ENCODE results near the gene LRRK1.

LRRK1 gene

DNA sequence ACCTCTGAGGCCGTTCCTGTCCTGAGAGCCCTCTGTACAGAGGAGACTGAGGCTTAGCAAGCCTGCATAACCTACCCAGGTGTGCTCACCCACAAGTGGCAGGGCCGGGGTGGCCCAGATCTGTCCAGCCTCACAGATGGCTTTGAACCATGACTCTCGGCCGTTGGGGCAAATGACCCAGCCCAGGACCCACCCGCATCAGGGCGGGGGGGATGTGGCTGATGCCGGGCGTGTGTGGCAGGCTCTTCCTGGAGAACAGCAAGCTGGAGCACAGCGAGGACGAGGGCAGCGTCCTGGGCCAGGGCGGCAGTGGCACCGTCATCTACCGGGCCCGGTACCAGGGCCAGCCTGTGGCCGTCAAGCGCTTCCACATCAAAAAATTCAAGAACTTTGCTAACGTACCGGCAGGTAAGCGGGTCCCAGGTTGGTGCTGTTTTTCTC, 133.5 kb downstream of the LRRK1 start:
- ChIA-PET POLR2A (no interaction called here), CTCF (interaction anchor here (1.0 kb wide), 1 partner anchor 37 kb away, joined by 4 read pairs; no protein-coding TSS in a partner anchor)
- over 99% methylated on average over 20 of the region's 20 CpGs for WGBS (ENCODE audit: insufficient coverage)

DNA sequence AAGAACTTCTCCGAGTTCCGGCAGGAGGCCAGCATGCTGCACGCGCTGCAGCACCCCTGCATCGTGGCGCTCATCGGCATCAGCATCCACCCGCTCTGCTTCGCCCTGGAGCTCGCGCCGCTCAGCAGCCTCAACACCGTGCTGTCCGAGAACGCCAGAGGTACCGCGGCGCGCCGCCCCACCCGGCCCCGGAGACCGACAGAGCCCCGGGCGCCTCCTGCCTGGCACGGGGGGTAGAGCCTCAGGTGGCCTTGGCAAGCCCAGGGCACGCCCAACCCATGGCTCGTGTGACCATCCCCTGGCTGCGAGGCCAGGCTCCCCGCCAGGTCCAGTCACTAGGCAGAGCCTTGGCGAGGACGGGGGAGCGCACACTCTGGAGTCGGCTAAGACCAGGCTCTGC, 134.1 kb downstream of the LRRK1 start:
- no peak for DNase-seq
- ChIA-PET CTCF (interaction anchor here (1.3 kb wide), 1 partner anchor 205 kb away, joined by 4 read pairs; no protein-coding TSS in a partner anchor), POLR2A (no interaction called here)
- no peaks in the 10 kb centered on the region for H3K27me3 ChIP-seq (replicated peaks in 2 of 5; ENCODE audit: control insufficient read depth in 4 of 5, insufficient read depth in 5 of 5, low read length in 4 of 5)
- H3K4me3 ChIP-seq (ENCODE audit: control insufficient read depth in 1 of 7, extremely low read depth in 1 of 7, insufficient read depth in 4 of 7, low read depth in 2 of 7, low read length in 6 of 7) = no peak overlapping the region
- H3K4me1 ChIP-seq (ENCODE audit: control extremely low read depth in 1 of 4, control insufficient read depth in 4 of 4, insufficient read depth in 4 of 4, low read length in 3 of 4) = peaks cover 0 to 2% (median 0%) of the 10 kb centered on the region in 4 experiments
- peaks cover 7 to 96% (median 60%) of the 10 kb centered on the region in 4 experiments for H3K36me3 ChIP-seq (ENCODE audit: control insufficient read depth in 4 of 4, insufficient read depth in 4 of 4, low read length in 3 of 4)
- H3K27ac ChIP-seq (ENCODE audit: insufficient read depth in 1 of 2, low read depth in 1 of 2, low read length in 2 of 2, poor library complexity in 1 of 2, severe bottlenecking in 2 of 2) = no peak overlapping the region
- no peaks in the 10 kb centered on the region for H3K9me3 ChIP-seq (ENCODE audit: control extremely low read depth in 1 of 5, control insufficient read depth in 4 of 5, insufficient read depth in 2 of 5, low read depth in 1 of 5, low read length in 4 of 5)
- WGBS (ENCODE audit: insufficient coverage) = 93% methylated on average over 34 of the region's 34 CpGs

More for the DNA sequence above, 133.5 kb downstream of the LRRK1 start:
- Histone ChIP-seq H3K9me3 (ENCODE audit: control extremely low read depth in 1 of 5, control insufficient read depth in 4 of 5, insufficient read depth in 2 of 5, low read depth in 1 of 5, low read length in 4 of 5) (no peaks in the 10 kb centered on the region), H3K4me1 (ENCODE audit: control extremely low read depth in 1 of 4, control insufficient read depth in 4 of 4, insufficient read depth in 4 of 4, low read length in 3 of 4) (peaks cover 0 to 2% (median 0%) of the 10 kb centered on the region in 4 experiments), H3K27me3 (replicated peaks in 2 of 5; ENCODE audit: control insufficient read depth in 4 of 5, insufficient read depth in 5 of 5, low read length in 4 of 5) (no peaks in the 10 kb centered on the region), H3K27ac (ENCODE audit: insufficient read depth in 1 of 2, low read depth in 1 of 2, low read length in 2 of 2, poor library complexity in 1 of 2, severe bottlenecking in 2 of 2) (no peak overlapping the region), H3K4me3 (ENCODE audit: control insufficient read depth in 1 of 7, extremely low read depth in 1 of 7, insufficient read depth in 4 of 7, low read depth in 2 of 7, low read length in 6 of 7) (no peak overlapping the region), H3K36me3 (ENCODE audit: control insufficient read depth in 4 of 4, insufficient read depth in 4 of 4, low read length in 3 of 4) (peaks cover 5 to 91% (median 55%) of the 10 kb centered on the region in 4 experiments)
- DNase-seq = no peak

DNA sequence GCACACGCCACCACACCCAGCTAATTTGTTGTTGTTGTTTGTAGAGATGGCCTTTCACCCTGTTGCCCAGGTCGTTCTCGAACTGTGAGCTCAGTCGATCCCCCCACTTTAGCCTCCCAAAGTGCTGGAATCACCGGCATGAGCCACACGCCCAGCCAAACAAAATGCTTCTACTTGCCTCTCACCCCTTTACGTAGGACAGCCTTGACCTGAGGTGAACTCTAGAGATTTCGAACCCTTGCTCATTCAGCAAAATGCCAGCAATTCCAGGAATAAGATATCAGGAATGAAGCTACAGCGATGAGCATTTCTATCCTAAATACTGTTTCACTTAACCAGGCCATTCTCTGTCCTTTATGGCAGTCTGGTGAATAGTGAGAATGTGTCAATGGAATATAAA, 135.0 kb downstream of the LRRK1 start:
- H3K4me1 ChIP-seq (ENCODE audit: control extremely low read depth in 1 of 4, control insufficient read depth in 4 of 4, insufficient read depth in 4 of 4, low read length in 3 of 4) = peaks cover 0 to 2% (median 0%) of the 10 kb centered on the region in 4 experiments
- peaks cover 7 to 96% (median 63%) of the 10 kb centered on the region in 4 experiments for H3K36me3 ChIP-seq (ENCODE audit: control insufficient read depth in 4 of 4, insufficient read depth in 4 of 4, low read length in 3 of 4)
- ChIA-PET POLR2A (no interaction called here), CTCF (interaction anchor here (1.3 kb wide), 1 partner anchor 204 kb away, joined by 4 read pairs; no protein-coding TSS in a partner anchor)
- 98% methylated on average over 8 of the region's 9 CpGs for WGBS (ENCODE audit: insufficient coverage)
- H3K4me3 ChIP-seq (ENCODE audit: control insufficient read depth in 1 of 7, extremely low read depth in 1 of 7, insufficient read depth in 4 of 7, low read depth in 2 of 7, low read length in 6 of 7) = no peak overlapping the region
- DNase-seq = no peak
- no peaks in the 10 kb centered on the region for H3K27me3 ChIP-seq (replicated peaks in 2 of 5; ENCODE audit: control insufficient read depth in 4 of 5, insufficient read depth in 5 of 5, low read length in 4 of 5)
- no peaks in the 10 kb centered on the region for H3K9me3 ChIP-seq (ENCODE audit: control extremely low read depth in 1 of 5, control insufficient read depth in 4 of 5, insufficient read depth in 2 of 5, low read depth in 1 of 5, low read length in 4 of 5)
- H3K27ac ChIP-seq (ENCODE audit: insufficient read depth in 1 of 2, low read depth in 1 of 2, low read length in 2 of 2, poor library complexity in 1 of 2, severe bottlenecking in 2 of 2) = no peak overlapping the region

DNA sequence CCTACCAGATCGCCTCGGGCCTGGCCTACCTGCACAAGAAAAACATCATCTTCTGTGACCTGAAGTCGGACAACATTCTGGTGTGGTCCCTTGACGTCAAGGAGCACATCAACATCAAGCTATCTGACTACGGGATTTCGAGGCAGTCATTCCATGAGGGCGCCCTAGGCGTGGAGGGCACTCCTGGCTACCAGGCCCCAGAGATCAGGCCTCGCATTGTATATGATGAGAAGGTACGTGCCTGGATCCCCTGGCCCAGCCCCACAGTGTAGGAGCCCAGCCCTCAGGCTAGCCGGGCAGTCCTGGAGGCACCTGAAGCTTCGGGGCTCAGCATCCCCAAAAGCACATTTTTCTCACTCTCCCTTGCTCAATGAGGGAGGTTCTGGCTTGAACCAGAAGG, 135.8 kb downstream of the LRRK1 start:
- Histone ChIP-seq H3K27ac (ENCODE audit: insufficient read depth in 1 of 2, low read depth in 1 of 2, low read length in 2 of 2, poor library complexity in 1 of 2, severe bottlenecking in 2 of 2) (no peak overlapping the region), H3K36me3 (ENCODE audit: control insufficient read depth in 4 of 4, insufficient read depth in 4 of 4, low read length in 3 of 4) (peaks cover 9 to 96% (median 66%) of the 10 kb centered on the region in 4 experiments), H3K9me3 (ENCODE audit: control extremely low read depth in 1 of 5, control insufficient read depth in 4 of 5, insufficient read depth in 2 of 5, low read depth in 1 of 5, low read length in 4 of 5) (peaks cover 0 to 2% (median 0%) of the 10 kb centered on the region in 5 experiments), H3K27me3 (replicated peaks in 2 of 5; ENCODE audit: control insufficient read depth in 4 of 5, insufficient read depth in 5 of 5, low read length in 4 of 5) (no peaks in the 10 kb centered on the region), H3K4me1 (ENCODE audit: control extremely low read depth in 1 of 4, control insufficient read depth in 4 of 4, insufficient read depth in 4 of 4, low read length in 3 of 4) (peaks cover 0 to 2% (median 0%) of the 10 kb centered on the region in 4 experiments), H3K4me3 (ENCODE audit: control insufficient read depth in 1 of 7, extremely low read depth in 1 of 7, insufficient read depth in 4 of 7, low read depth in 2 of 7, low read length in 6 of 7) (no peak overlapping the region)
- WGBS (ENCODE audit: insufficient coverage) = 98% methylated on average over 12 of the region's 12 CpGs
- ChIA-PET CTCF (no interaction called here), POLR2A (no interaction called here)
- no peak for DNase-seq

DNA sequence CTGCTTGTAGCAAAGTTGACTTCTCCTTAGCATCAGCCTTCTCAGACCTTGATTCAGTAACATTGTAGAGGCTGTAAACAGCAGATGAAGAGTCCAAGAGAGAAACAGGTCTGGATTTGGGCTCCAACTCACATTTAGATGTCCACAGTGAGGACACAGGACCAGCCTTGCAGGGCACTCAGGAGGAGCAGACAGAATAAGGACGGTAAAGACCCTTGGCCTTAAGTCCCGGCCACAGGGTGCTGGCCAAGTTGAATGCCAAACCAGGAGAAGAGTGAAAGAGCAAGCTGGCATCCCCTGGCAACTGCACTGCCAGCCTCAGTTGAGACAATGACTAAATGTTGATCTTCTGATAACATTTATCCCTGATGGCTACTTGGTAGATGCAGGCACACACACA, 136.3 kb downstream of the LRRK1 start:
- Histone ChIP-seq H3K4me3 (ENCODE audit: control insufficient read depth in 1 of 7, extremely low read depth in 1 of 7, insufficient read depth in 4 of 7, low read depth in 2 of 7, low read length in 6 of 7) (no peak overlapping the region), H3K27ac (ENCODE audit: insufficient read depth in 1 of 2, low read depth in 1 of 2, low read length in 2 of 2, poor library complexity in 1 of 2, severe bottlenecking in 2 of 2) (no peak overlapping the region), H3K36me3 (ENCODE audit: control insufficient read depth in 4 of 4, insufficient read depth in 4 of 4, low read length in 3 of 4) (peaks cover 9 to 94% (median 67%) of the 10 kb centered on the region in 4 experiments), H3K27me3 (replicated peaks in 2 of 5; ENCODE audit: control insufficient read depth in 4 of 5, insufficient read depth in 5 of 5, low read length in 4 of 5) (no peaks in the 10 kb centered on the region), H3K4me1 (ENCODE audit: control extremely low read depth in 1 of 4, control insufficient read depth in 4 of 4, insufficient read depth in 4 of 4, low read length in 3 of 4) (peaks cover 0 to 2% (median 0%) of the 10 kb centered on the region in 4 experiments), H3K9me3 (ENCODE audit: control extremely low read depth in 1 of 5, control insufficient read depth in 4 of 5, insufficient read depth in 2 of 5, low read depth in 1 of 5, low read length in 4 of 5) (peaks cover 0 to 2% (median 0%) of the 10 kb centered on the region in 5 experiments)
- 100% methylated on average over 2 of the region's 2 CpGs for WGBS (ENCODE audit: insufficient coverage)
- DNase-seq = no peak
- CTCF ChIA-PET = no interaction called here
- POLR2A ChIA-PET = no interaction called here

DNA sequence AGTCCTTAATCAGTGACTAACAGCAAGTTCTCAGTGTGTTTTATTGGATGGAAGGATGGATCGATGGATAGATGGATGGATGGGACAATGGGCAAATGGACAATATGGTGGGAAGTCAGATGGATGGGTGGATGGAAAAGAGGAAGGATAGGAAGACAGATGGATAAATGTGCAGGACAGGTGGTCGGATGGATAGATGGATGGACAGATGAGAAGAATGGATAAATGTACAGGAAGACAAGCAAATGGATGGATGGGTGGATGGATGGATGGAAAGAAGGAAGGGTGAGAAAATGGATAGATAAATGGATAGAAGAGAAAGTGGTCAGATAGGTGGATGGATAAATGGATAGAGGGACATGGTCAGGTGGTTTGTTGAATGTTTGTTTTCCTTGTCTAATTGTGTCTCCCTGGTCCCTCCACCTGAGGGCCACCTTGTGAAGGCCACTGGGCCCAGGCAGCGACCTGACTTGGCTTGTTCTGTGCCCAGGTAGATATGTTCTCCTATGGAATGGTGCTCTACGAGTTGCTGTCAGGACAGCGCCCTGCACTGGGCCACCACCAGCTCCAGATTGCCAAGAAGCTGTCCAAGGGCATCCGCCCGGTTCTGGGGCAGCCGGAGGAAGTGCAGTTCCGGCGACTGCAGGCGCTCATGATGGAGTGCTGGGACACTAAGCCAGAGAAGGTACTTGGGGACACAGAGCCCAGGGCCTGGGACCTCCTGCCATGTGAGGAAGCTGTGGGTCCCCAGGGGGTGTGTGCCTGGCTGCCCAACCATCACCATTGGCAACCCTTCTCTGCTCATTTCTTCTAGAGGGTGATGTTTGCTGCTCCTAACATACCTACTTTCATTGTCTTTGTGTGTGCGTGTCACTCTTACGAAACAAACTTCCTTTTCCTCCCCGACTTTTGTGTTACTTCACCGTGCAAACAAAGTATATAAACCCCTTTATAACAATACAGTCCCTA, 137.5 kb downstream of the LRRK1 start:
- Histone ChIP-seq H3K36me3 (ENCODE audit: control insufficient read depth in 4 of 4, insufficient read depth in 4 of 4, low read length in 3 of 4) (peaks cover 9 to 90% (median 65%) of the 10 kb centered on the region in 4 experiments), H3K4me3 (ENCODE audit: control insufficient read depth in 1 of 7, extremely low read depth in 1 of 7, insufficient read depth in 4 of 7, low read depth in 2 of 7, low read length in 6 of 7) (no peak overlapping the region), H3K9me3 (ENCODE audit: control extremely low read depth in 1 of 5, control insufficient read depth in 4 of 5, insufficient read depth in 2 of 5, low read depth in 1 of 5, low read length in 4 of 5) (peaks cover 0 to 2% (median 0%) of the 10 kb centered on the region in 5 experiments), H3K27me3 (replicated peaks in 2 of 5; ENCODE audit: control insufficient read depth in 4 of 5, insufficient read depth in 5 of 5, low read length in 4 of 5) (no peaks in the 10 kb centered on the region), H3K4me1 (ENCODE audit: control extremely low read depth in 1 of 4, control insufficient read depth in 4 of 4, insufficient read depth in 4 of 4, low read length in 3 of 4) (peaks cover 0 to 2% (median 0%) of the 10 kb centered on the region in 4 experiments), H3K27ac (ENCODE audit: insufficient read depth in 1 of 2, low read depth in 1 of 2, low read length in 2 of 2, poor library complexity in 1 of 2, severe bottlenecking in 2 of 2) (no peak overlapping the region)
- POLR2A ChIA-PET = no interaction called here
- DNase-seq = no peak
- WGBS (ENCODE audit: insufficient coverage) = 95% methylated on average over 11 of the region's 15 CpGs
- CTCF ChIA-PET = interaction anchor here (1.1 to 1.2 kb wide), 2 partner anchors 14 to 27 kb away, joined by 3 to 5 read pairs; no protein-coding TSS in a partner anchor
